G401 (cell line): Measurements from ENCODE around the gene CRACDL. TPM values are rescaled to one million over a fixed set of nuclear protein-coding genes. Genes with fewer than 3 reads are reported as not detected.
A peak's percentile ranks its signal among the peaks of the same experiment; 100 is the strongest.
"Not testable (repeated sequence)": the region's sequence is repeated elsewhere in the genome, so short reads cannot be mapped to it uniquely, and the experiment has no call there.

Experiments used
- DNase-seq: peaks from one replicate; pipeline ENCODE4 v3.0.0-alpha.2; 2015; ENCODE audit warnings: low spot score
- in situ Hi-C: cut with HindIII; loops from 2 replicates; pipeline ENCODE4 v1.10.0; 2016; ENCODE audit warnings: low sequenced_read_pairs, mixed read lengths
- total RNA-seq: library from RNA; depleted of rRNA; stranded (reverse); fragments of >200 nt; shearing (Covaris generic); gene quantifications from 2 replicates; pipeline ENCODE4 v1.2.3, GENCODE V29; 2014

The CRACDL gene
- total RNA-seq, 1 experiment from 2014 or later, result 2.9 TPM

DNA sequence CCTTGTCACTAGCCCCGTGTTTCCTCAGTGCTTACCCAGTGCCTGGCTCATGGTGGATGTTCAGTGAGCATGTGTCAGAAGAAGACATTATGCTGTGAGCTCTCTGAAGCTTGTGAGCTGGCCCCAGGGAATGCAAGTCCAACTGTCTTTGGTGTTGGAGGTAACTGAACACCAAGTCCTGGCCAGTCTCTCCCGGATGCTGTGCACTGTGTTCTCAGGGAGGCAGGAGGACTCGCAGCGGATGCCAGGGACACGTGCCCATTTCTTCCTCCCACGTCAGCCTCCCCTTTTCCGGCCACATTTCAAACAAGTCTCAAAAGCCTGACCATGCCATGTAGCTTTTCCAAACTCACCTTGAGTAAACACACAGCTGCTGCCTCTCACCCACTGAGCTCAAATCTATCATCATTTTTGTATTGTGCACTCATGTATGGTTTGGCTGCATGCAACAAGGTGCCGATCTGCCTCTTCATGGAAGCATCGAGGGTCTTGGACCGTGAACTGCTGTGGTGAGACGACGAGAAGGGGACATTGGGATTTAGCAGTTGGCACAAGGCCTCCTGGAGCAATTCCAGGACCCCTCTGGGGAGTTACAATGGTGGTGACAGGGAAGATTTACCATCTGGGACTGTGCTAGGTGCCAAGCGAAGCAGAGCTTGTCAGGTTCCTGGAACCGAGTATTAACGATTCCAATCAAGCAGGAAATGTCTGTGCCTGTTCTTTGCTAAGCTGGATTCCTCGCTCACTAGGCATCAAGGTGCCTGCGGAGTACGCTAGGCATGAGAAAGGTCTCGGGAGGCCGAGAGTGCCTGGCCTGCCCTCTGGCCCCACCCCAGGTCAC, 160.7 kb downstream of the CRACDL start:
- peak; percentile 98 for DNase-seq
- in situ Hi-C loops, result no loop called here

DNA sequence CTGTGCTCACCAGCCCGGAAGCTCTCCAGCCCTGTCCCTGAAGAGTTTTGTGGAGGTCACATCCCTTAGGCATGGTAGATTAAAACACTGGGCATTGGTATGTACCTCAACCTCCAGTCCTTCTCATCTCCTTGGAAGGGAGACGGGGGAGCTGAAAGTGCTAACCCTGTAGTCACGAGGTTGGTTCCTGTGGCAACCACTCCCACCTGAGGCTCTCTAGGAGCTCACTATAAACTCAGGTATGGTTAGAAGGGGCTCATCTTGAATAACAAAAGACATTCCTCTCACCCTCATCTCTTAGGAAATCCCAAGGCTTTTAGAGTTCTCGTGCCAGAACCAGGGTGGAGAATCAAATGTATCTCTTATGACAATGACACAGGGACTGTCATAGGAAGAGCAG, 162.1 kb downstream of the CRACDL start:
- in situ Hi-C loops, result no loop called here
- DNase-seq, result no peak

DNA sequence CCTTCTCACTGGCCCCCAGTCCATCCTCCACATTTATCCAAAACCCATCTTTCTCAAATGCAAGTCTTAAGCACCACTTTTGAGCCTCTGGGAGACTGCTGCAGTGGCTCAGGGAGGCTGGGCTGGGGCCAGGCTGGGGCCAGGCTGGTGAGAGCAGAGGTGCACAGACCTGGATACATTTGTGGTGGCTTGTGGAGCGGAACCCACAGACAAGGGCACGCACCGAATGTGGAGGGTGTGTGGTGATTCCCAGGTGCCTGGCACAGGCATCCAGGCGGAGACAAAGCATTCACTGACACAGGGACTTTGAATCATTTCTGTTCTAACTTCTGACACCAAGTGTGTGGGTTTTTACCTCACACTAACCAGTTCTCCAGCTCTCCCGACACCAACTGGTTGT, 162.9 kb downstream of the CRACDL start:
- DNase-seq, result no peak
- in situ Hi-C loops, result no loop called here

DNA sequence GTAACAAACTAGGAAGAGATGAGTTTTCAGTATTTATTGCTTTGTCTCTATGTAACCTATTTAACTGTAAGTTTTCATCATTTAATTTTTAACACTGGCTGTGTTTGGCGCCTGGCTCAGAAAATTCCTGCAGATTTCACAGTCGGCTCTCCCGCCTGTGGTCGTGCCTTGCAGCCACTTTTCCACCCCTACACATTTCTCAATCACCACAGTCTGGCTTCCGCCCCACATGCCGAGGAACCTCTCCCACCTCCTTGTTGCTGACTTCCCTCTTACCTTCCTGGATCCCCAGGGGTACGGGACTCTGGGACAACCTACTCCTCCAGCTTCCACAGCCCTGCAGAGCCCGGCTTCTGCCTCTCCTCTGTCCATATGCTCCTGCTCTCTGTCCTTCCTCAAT, 163.5 kb downstream of the CRACDL start:
- peak; percentile 37 for DNase-seq
- in situ Hi-C loops, result no loop called here

DNA sequence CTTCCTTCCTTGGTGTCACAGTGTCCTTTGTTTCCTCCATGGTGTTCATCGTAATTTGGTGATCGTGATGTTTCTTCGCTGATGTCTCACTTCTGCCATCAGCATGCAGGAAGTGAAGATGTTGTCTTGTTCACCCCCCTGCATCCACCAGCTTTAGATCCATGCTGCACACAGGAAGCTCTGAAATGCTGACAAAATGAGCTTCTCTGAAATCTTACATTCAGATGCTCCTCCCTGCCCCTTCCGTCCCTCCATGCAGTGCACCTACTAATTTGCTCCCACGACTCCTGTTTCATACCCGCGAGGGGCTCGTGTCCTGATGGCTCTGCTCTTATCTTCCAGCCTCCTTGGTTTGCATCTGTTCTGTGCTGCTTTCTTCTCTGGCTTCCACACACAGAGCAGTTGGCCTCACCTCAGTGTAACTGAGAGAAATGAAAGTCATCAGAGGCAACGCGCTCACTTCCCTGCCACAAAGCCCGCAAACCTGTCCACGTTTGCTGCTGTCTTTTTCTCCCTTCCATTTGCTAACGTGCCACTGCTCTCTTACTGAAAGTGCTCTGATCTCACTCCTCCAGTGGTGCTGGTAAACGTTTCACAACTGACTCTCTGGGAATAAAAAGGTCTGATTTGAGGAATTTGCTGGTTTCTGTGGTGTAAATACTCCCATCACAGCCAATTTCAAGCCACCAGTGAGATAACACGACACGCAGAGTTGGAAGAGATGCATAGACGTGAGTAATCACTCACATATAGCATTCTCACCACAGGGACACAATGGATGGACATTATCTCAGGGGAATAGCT, 164.1 kb downstream of the CRACDL start:
- in situ Hi-C loops, result no loop called here
- peak; percentile 70 for DNase-seq

DNA sequence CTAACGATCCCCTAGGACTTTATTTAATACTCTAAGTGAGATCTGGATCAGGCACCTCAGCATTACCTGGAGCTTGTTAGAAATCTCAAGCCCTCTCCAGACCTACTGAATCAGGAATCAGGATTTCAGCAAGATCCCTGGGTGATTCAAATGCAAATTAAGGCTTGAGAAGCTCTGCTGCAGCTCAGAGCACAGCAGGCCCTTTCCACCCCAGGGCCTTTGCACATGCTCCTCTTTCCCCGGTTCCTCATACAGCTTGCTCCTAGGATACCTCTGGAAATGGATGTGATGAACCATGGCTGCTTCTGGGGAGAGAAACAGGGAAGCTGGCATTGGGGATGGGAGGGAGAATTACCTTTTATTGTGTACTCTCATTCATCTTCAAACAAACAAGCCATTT, 164.8 kb downstream of the CRACDL start:
- in situ Hi-C loops, result no loop called here
- no peak for DNase-seq

DNA sequence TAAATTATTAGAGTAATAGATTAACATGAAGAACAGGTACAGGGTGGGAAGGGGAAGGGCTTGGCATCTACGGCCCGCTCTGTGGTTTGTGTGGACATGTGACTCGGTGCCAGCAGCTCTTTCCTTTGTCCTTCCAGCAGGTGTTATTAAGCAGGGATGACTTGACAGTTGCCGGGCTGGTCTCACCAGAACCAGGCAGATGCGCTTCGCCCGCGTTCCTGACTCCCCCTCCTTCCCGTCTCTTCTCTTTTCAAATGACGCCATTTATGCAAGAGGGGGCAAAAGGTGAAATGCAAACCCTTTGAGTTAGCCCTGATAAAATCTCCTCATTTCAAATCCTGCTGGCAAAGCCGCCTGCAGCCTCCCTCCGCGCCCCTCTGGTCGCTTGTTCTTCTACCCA, 166.2 kb downstream of the CRACDL start:
- DNase-seq, result peak; percentile 85
- in situ Hi-C loops, result no loop called here

DNA sequence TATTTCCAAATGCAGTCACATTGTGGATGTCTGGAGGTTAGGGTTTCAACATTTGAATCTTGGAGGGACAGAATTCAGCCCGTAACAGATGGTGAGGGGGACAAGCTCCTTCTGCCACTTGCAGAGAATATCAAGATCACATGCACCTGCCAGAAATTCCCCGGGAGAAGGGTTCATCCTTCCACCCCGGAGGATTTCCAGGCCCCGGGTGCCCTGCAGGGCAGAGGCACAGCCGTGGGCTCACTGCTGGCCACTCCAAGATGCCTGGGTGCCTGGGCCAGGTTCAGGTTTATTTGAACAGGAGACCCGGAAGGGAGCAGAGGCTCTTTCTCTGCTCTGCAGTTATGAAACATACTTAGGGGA, 166.9 kb downstream of the CRACDL start:
- in situ Hi-C loops, result no loop called here
- DNase-seq, result no peak

DNA sequence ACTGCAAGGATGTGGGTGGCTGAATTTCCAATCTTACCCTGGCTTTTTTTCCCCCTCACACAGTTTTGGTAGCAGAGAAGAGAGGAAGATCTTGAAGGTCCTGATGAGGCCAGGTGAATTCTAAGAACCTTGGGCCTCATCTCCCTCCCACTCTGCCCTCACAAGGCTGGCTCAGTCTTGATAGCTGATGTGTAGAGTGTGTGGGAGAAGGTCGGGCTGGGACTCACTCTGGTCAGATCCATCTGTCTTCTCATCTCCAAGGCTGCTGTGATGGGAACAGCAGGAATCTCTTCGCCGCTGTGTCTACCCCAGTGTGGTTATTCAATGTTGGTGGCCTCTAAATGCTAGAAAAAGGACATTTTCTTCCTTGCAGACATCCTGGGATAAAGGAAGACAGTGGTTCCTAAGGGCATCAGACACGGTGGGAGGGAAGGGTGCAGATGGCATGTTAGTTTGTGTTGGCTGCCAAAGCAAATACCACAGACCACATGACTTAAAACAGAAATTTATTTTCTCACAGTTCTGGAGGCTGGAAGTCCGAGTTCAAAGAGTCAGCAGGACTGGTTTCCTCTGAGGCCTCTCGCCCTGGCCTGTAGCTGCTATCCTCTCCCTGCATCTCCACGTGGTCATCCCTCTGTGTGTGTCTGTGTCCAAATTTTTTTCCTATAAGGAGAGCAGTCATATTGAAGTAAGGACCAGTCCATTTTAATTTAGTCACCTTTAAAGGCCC, 167.5 kb downstream of the CRACDL start:
- in situ Hi-C loops, result no loop called here
- DNase-seq, result peak; percentile 84

DNA sequence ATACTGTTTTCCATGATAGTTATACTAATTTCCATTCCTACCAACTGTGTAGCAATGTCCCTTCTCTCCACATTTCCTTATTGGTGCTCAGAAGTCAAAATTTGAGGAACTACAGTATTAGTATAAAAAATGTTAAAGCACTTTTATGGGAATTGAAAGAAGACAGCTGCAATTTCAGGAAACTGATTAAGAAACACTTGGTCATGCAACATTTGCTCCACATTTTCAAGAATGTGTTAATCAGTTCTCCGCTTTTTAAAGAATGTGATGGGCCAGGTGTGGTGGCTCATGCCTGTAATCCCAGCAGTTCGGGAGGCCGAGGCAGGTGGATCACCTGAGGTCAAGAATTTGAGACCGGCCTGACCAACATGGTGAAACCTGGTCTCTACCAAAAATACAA, 171.5 kb downstream of the CRACDL start:
- in situ Hi-C loops, result no loop called here
- no peak for DNase-seq

DNA sequence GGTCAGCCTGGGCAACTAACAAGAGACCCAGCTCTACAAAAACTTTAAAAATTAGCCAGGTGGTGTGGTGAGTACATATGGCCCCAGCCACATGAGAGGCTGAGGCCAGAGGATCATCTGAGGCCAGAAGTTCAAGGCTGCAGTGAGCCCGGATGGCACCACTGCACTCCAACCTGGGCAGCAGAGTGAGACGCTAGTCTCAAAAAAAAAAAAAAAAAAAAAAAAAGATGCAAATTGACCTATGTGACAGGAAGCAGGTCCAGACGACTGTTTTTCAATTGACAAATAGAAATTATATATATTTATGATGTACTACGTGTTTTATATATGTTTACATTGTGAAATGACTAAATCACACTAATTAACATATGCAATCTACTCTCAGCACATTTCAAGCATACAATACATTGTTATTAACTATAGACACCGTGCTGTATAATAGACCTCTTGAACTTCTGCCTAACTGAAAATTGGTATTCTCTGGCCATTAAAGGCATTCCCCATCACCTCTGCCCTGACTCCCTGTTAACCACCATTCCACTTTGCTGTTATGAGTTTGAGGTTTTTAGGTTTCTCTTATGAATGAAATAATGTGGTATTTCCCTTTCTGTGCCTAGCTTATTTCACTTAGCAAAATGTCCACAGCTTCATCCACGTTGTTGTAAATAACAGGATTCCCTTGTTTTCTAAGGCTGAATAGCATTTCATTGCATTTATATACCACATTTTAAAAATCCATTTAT, 172.6 kb downstream of the CRACDL start:
- in situ Hi-C loops, result no loop called here
- DNase-seq, result no peak

DNA sequence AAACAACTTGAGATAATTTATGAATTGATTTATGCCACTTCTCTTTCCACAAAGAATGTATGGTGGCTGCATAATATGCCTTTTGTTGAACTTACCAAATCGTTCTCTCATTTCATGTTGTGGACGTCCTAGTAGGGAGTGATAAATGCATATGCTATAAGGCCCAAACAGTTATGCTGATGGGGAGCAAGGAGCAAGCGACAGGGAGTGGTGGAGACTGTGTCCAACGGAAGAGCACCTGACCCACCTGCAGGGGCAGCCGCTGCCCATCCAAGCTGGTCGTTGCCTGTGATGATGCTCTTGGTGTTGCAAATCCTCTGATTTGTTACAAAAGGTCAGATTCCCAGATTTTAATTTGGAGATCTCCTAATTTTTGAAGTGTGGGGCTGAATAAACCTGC, 174.1 kb downstream of the CRACDL start:
- in situ Hi-C loops, result no loop called here
- DNase-seq, result no peak

DNA sequence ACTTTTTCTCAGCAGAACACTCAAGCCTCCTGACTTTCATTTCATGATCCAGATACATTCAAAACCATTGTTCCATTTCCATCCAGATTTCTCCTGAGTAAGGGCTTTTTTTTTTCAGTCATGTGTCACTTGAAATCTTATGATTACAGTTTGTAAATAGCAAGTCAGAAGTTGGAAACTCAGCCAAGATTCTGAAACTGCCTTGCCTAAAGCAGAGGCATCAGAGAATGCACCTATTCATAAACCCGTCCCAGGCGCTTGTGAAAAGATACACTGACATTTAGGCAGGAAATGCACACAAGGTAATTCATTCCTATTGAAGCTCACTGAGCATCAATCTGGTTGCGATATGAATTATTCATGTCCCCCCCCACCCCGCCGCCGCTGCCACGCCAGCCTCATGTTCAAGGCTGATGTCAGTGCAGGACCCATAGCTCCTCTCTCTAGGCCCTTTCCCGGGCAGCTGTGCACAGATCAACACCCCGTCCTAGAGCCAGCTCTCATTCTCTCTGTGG, 174.7 kb downstream of the CRACDL start:
- in situ Hi-C loops, result no loop called here
- DNase-seq, result no peak

DNA sequence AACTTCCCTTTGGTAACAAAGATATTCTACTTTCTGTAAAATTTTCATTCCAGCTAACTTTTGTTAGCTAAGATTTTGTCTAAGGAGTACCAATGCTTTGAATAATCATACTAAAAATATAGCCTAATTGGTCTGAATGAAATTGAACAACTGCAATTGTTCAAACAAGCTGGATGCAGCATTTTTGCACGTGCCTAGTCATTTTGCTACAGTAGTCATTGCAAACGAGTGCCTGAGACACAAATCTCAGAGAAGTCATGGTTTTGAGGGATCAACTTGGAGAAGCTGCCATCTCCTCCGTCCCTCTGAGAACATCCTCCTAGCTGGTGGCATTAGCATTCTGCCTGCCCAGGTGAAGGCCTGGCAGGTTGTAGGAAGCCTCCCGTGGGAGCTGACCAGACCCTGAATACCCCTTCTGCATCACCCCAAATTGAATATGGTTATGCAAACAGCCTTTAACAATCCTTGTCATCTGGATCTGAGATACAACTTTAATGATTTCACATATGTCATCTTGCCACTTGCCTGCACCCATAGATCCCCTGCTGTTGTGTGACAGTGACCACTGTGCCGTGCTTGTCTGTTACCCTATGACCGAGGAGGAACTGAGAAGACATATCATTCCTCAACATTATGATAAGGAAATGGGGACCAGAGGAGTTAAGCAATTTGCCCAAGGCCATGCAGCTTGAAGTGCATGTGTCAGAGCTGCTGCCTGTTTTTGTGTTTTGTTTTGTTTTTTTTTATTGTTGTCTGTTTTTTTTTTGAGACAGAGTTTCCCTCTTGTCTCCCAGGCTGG, 176.0 kb downstream of the CRACDL start:
- in situ Hi-C loops, result no loop called here
- DNase-seq, result no peak

DNA sequence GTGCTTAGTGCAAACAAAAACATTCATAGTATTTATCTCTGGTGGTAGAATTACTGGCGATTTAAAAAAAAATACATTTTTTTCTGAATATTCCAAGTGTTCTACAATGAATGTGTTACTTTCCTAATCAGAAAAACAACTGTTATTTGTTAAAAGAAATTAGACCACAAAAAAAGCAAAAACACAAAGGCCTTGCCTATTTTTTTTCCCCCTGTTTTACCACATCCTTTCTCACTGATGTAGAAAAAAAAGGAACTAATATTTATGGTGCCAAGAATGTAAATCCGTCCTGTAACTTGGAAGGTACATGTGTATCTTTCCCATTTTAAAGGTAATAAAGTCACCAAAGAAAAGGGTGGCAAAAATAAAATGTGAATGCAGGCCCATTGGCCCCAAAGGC, 176.7 kb downstream of the CRACDL start:
- DNase-seq, result no peak
- in situ Hi-C loops, result no loop called here

DNA sequence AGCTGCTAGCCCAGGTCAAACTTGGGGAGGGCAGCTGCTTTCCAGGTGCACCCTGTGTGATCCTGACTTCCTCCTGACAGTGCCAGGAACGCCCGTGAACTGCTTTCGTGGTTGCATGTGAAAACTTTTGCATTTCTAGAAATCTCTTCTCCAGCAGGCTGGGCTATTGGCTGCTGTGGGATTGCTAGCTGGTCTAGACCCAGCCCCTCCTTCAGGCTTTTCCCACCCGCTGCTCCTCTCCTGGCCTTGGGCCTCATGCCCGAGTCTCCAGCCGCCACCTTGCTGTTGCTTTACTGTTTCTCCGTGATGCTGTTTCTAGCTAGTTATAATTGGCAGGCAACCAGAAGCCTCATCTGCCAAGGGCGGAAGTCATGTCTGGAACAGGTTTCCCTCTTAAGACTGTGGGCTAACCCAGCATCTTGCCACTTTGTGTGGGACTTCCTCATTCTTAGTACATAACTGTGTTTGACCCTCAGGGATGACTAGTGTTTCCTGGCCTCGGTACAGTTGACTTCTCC, 178.1 kb downstream of the CRACDL start:
- in situ Hi-C loops, result no loop called here
- peak; percentile 69 for DNase-seq

DNA sequence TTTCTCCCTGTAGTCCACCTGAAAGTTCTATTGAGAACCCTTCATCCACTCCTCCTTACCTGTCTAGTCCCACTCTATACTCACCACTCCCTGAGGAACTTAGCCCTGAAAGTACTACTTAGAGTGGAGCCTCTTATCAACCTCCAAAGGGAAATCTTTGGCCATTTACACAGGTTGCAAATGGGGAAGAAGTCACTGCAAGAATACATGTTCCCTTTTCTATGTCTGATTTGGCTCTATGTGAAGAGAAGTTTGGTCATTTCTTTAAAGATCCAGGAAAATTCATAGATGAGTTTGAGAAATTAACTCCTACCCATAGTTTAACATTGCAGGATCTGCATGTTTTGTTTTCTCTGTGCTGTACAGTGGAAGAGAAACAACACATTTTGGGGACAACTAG, 182.2 kb downstream of the CRACDL start:
- no peak for DNase-seq
- in situ Hi-C loops, result no loop called here

DNA sequence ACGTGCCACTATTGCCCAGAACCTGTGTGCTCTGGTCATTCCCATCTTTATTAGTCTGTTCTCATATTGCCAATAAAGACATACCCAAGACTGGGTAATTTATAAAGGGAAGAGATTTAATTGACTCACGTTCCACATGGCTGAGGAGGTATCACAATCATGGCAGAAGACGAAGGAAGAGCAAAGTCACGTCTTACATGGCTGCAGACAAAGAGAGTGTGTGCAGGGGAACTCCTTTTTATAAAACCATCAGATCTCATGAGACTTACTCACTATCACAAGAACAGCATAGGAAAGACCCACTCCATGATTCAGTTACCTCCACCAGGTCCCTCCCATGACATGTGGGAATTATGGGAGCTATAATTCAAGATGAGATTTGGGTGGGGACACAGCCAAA, 183.3 kb downstream of the CRACDL start:
- in situ Hi-C loops, DNase-seq: not testable (repeated sequence)
